Measurements from ENCODE around the gene SERAC1. TPM values are rescaled to one million over a fixed set of nuclear protein-coding genes. Genes with fewer than 3 reads are reported as not detected.
"Not testable (repeated sequence)": the region's sequence is repeated elsewhere in the genome, so short reads cannot be mapped to it uniquely, and the experiment has no call there.

SERAC1 gene
- total and polyA plus RNA-seq, 7 donors: 3.6 to 15.0 (median 9.6) TPM

DNA sequence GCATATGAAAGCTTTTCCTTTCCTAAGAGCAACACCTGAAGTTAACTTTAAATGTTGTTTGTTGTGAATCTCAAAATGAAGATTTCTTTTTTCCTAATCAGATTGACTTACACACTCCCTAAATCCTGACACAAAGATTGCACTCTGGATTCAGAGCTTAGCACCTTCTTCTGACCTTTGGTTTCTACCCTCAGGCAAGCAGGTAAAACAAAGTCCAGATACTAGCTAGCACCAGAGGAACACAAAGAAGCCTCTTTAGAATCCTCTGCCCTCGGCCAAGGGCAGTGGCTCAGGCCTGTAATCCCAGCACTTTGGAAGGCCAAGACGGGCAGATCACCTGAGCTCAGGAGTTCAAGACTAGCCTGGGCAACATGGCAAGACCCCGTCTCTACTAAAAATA lies 14.5 kb downstream of the SERAC1 start:
- no peak overlapping the region for H3K4me3 ChIP-seq
- H3K36me3 ChIP-seq: peaks cover 0 to 42% (median 5%) of the 10 kb centered on the region in 4 donors
- no peak for TF ChIP-seq POLR2AphosphoS5 (IDR thresholded peaks at IDR 0.05)
- TF ChIP-seq POLR2A (IDR thresholded peaks at IDR 0.05): no peak
- TF ChIP-seq, protein P1, sequence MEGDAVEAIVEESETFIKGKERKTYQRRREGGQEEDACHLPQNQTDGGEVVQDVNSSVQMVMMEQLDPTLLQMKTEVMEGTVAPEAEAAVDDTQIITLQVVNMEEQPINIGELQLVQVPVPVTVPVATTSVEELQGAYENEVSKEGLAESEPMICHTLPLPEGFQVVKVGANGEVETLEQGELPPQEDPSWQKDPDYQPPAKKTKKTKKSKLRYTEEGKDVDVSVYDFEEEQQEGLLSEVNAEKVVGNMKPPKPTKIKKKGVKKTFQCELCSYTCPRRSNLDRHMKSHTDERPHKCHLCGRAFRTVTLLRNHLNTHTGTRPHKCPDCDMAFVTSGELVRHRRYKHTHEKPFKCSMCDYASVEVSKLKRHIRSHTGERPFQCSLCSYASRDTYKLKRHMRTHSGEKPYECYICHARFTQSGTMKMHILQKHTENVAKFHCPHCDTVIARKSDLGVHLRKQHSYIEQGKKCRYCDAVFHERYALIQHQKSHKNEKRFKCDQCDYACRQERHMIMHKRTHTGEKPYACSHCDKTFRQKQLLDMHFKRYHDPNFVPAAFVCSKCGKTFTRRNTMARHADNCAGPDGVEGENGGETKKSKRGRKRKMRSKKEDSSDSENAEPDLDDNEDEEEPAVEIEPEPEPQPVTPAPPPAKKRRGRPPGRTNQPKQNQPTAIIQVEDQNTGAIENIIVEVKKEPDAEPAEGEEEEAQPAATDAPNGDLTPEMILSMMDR (IDR thresholded peaks at IDR 0.05): no peak
- no peak for TF ChIP-seq EP300 (IDR thresholded peaks at IDR 0.05)
- no peaks in the 10 kb centered on the region for H3K27me3 ChIP-seq
- no peak overlapping the region for H3K27ac ChIP-seq
- intact Hi-C loops (cut with DNase I): no loop called here
- no peaks in the 10 kb centered on the region for H3K4me1 ChIP-seq
- 80 to 87% methylated on average over 3 of the region's 3 CpGs for WGBS, 2 donors
- H3K9me3 ChIP-seq: no peaks in the 10 kb centered on the region
- DNase-seq: no peak

- Histone ChIP-seq H3K4me3 (no peak overlapping the region), H3K36me3 (peaks cover 0 to 40% (median 5%) of the 10 kb centered on the region in 4 donors), H3K27ac (no peak overlapping the region), H3K9me3 (no peaks in the 10 kb centered on the region), H3K4me1 (no peaks in the 10 kb centered on the region), H3K27me3 (no peaks in the 10 kb centered on the region)
- no peak for DNase-seq
- intact Hi-C loops (cut with DNase I): no loop called here
- no peak for TF ChIP-seq POLR2A (IDR thresholded peaks at IDR 0.05)
- WGBS, 2 donors: 90 to 95% methylated on average over 4 of the region's 4 CpGs
Measured at GRCh38 chr6:158152659-158153058, 15.4 kb downstream of the SERAC1 start.

- H3K27me3 ChIP-seq; H3K27ac ChIP-seq; H3K4me3 ChIP-seq; H3K4me1 ChIP-seq; DNase-seq; H3K9me3 ChIP-seq; intact Hi-C loops (cut with DNase I): not testable (repeated sequence)
- WGBS, 2 donors: 94 to 97% methylated on average over 7 of the region's 7 CpGs
- H3K36me3 ChIP-seq: peaks cover 0 to 33% (median 6%) of the 10 kb centered on the region in 4 donors
Measured at GRCh38 chr6:158152025-158152424, 16.0 kb downstream of the SERAC1 start.

GRCh38 chr6:158150701-158151100 lies 17.4 kb downstream of the SERAC1 start:
- H3K27ac ChIP-seq: no peak overlapping the region
- intact Hi-C loops (cut with DNase I): no loop called here
- H3K4me1 ChIP-seq: no peaks in the 10 kb centered on the region
- no peak overlapping the region for H3K4me3 ChIP-seq
- H3K36me3 ChIP-seq: peaks cover 0 to 38% (median 10%) of the 10 kb centered on the region in 4 donors
- TF ChIP-seq POLR2A (IDR thresholded peaks at IDR 0.05) (no peak), POLR2AphosphoS5 (IDR thresholded peaks at IDR 0.05) (no peak), EP300 (IDR thresholded peaks at IDR 0.05) (no peak)
- TF ChIP-seq, protein P1 (IDR thresholded peaks at IDR 0.05): no peak
- DNase-seq: no peak
- H3K27me3 ChIP-seq: no peaks in the 10 kb centered on the region
- H3K9me3 ChIP-seq: no peaks in the 10 kb centered on the region
- 13 to 66% methylated on average over 5 of the region's 5 CpGs for WGBS, 2 donors

- H3K4me1 ChIP-seq: no peaks in the 10 kb centered on the region
- no peaks in the 10 kb centered on the region for H3K27me3 ChIP-seq
- H3K36me3 ChIP-seq: peaks cover 0 to 31% (median 10%) of the 10 kb centered on the region in 4 donors
- WGBS, 2 donors: 74 to 91% methylated on average over 3 of the region's 3 CpGs
- no peaks in the 10 kb centered on the region for H3K9me3 ChIP-seq
- no peak overlapping the region for H3K4me3 ChIP-seq
- TF ChIP-seq EP300 (IDR thresholded peaks at IDR 0.05) (no peak), POLR2AphosphoS5 (IDR thresholded peaks at IDR 0.05) (no peak), POLR2A (IDR thresholded peaks at IDR 0.05) (no peak)
- TF ChIP-seq, protein P1 (IDR thresholded peaks at IDR 0.05): no peak
- no peak overlapping the region for H3K27ac ChIP-seq
- intact Hi-C loops (cut with DNase I): no loop called here
- no peak for DNase-seq
Measured at GRCh38 chr6:158149641-158150040, 18.4 kb downstream of the SERAC1 start.

GRCh38 chr6:158143700-158144099 lies 24.4 kb downstream of the SERAC1 start:
- H3K27ac ChIP-seq: no peak overlapping the region
- TF ChIP-seq POLR2AphosphoS5 (IDR thresholded peaks at IDR 0.05) (no peak), POLR2A (IDR thresholded peaks at IDR 0.05) (no peak), EP300 (IDR thresholded peaks at IDR 0.05) (no peak)
- TF ChIP-seq, protein P1 (IDR thresholded peaks at IDR 0.05): no peak

More at GRCh38 chr6:158143700-158144099, 24.4 kb downstream of the SERAC1 start:
- DNase-seq: no peak
- WGBS, 2 donors: 36 to 55% methylated on average over 1 of the region's 1 CpG
- intact Hi-C loops (cut with DNase I): no loop called here
- H3K4me1 ChIP-seq: no peaks in the 10 kb centered on the region
- no peaks in the 10 kb centered on the region for H3K27me3 ChIP-seq
- peaks cover 0 to 56% (median 5%) of the 10 kb centered on the region in 4 donors for H3K36me3 ChIP-seq
- no peak overlapping the region for H3K4me3 ChIP-seq
- H3K9me3 ChIP-seq: no peaks in the 10 kb centered on the region
